HG03571 (cell line): ENCODE data around the gene ATF6B.
"Not testable (repeated sequence)": the region's sequence is repeated elsewhere in the genome, so short reads cannot be mapped to it uniquely, and the experiment has no call there.

Source experiments
- ATAC-seq: cut with Tn5 transposase; IDR thresholded peaks from one replicate; pipeline ENCODE4 v1.9.1; 2021; ENCODE audit not compliant: unreplicated experiment

The ATF6B gene

DNA sequence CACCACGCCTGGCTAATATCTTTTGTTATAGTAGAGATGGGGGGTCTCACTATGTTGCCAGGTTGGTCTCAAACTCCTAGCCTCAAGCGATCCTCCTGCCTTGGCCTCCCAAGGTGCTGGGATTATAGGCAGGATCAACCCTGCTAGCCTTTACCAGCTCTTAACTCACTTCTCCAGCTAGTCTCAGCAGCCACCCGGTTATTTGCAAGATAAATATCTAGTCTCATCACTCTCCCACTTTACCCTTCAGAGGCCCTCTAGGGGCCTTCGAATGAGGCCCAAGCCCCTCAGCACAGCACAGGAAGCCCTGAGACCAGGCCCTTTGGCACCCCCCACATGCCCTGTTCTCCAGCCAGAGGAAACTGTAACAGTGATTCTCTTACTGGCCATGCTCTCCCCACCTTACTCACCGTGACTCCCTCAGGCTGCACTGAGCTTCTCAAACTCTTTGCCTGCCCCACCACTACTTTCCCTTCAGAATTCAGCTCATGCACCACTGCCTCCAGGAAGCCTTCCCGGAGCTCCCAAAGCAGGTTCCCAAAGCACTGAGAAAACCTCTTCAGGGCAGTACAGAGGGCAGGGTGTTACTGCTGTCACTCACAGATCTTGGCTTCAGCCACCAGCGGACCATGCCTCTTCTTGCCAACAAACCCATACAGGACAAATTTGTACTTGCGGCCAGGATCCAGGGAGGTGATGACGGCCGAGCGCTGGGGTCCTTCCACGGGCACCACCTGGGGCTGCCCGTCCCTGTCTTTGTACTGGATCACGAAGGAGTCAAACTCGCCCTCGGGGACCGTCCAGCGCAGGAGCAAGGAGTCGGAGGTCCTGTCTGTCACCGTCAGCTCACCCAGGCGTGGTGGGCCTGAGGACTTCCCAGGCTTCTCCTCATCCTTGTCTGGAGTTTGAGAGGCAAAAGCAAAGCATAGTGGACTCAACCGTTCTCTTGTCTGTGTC lies 44.0 kb downstream of the ATF6B start:
- no peak for ATAC-seq

GRCh38 chr6:32082935-32083334 lies 45.1 kb downstream of the ATF6B start:
- ATAC-seq = no peak

- no peak for ATAC-seq
These were observed 45.6 kb downstream of the ATF6B start for GRCh38 chr6:32082478-32082877.

DNA sequence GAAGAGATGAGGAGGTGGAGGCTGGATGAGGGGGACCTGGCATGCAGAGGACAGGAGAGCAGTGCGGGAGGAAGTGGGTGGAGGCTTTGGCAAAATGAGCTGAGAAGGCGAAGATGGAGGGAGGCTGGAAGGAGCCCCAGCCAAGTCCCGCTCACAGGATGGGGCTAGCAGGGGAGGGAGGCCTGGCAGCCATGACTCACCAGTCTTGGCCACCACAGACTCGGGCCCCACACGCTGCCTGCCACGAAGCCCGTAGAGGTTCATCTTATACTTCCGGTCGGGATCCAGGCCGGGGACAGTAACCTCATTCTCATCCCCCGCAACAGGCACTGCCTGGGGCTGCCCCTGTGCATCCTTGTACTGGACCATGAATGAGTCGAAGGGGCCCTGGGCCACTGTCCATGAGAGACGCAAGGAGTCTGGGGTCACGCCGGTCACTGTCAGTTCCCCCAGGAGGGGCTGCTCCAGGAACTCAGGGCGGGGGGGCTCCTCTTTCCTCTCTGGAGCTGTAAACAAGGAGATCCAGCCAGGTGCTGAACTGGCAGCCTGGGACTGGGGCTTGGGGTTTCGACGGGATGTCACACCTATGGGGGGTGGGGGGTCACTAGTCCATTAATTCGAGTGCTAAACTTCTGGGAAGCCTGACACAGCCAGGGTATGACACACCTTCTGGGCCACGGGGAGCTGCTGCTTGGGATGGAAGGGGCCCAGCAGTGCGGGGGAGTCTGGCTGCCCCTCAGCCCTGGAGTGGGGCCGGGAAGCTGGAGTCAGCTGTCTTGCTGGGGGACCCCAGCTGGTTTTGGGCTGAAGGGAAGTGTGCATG lies 46.7 kb downstream of the ATF6B start:
- ATAC-seq = no peak

DNA sequence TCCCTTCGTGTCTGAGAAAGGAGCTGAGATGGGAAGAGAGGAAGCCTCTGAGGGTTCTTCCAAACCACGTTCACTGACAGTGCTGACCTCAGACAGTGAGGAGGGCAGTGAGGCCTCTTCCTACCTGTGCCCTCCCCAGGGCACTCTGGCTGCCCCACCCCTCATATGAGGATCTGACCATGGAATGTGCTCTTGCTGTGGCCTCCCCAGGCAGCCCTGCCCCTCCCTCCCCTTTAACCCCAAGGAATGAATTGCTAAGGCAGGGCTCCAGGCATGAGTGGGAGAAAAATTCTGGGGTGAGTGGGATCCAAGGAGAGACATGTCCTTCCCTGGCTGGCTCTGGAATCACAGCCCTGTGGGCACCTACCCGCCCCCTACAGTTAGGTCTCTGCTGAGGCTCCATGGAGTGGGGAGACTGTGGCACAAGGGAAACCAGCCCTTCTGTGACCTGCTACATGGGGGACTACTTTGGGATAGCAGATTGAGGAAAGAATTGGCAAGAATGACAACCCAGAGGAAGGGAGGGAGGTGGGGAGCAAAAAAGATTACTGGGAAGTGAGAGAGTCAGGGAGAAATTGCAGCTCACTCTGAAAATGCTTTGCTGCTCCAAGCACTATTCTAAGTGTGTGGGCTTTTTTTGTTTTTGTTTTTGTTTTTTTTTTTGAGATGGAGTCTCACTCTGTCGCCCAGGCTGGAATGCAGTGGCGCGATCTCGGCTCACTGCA lies 48.3 kb downstream of the ATF6B start:
- no peak for ATAC-seq

- ATAC-seq = no peak
These were observed 51.7 kb downstream of the ATF6B start for GRCh38 chr6:32076321-32076809.

GRCh38 chr6:32075781-32076180 lies 52.3 kb downstream of the ATF6B start:
- no peak for ATAC-seq

- no peak for ATAC-seq
These were observed 53.0 kb downstream of the ATF6B start for GRCh38 chr6:32074996-32075532.

DNA sequence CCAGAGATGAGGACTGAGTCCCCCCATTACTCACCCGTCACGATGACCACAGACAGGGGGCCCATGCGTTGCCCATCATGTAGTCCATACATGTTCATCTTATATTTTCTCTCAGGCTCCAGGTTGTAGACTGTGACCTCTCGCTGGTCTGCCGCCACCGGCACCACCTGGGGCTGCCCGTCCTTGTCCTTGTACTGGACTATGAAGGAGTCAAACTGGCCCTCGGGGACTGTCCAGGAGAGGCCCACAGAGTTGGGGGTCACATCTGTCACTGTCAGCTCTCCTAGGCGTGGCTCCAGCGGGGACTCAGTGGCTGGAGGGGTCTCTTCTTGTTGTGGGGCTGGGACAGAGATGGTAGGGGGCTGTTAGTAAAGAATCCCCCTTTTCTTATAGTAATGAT lies 54.4 kb downstream of the ATF6B start:
- no peak for ATAC-seq

DNA sequence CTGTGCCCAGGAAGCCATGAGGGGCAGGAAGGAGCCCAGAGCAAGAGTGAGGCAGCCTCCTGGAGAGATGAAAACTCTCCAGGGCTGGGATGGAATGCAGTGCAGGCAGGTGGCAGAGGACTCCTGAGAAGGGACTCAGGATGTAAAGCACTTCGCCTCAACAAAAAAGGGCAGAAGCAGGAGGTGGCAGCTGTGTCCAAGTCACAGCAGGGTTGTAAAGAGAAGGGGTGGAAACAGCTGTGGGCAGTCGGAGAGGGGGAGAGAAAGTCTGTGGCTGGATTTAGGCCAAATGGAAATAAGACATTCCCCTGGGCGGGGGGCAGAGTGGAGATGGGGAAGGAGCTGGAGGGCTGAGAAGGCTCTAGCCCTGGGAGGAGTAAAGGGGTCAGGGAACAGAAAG lies 54.9 kb downstream of the ATF6B start:
- ATAC-seq = no peak

DNA sequence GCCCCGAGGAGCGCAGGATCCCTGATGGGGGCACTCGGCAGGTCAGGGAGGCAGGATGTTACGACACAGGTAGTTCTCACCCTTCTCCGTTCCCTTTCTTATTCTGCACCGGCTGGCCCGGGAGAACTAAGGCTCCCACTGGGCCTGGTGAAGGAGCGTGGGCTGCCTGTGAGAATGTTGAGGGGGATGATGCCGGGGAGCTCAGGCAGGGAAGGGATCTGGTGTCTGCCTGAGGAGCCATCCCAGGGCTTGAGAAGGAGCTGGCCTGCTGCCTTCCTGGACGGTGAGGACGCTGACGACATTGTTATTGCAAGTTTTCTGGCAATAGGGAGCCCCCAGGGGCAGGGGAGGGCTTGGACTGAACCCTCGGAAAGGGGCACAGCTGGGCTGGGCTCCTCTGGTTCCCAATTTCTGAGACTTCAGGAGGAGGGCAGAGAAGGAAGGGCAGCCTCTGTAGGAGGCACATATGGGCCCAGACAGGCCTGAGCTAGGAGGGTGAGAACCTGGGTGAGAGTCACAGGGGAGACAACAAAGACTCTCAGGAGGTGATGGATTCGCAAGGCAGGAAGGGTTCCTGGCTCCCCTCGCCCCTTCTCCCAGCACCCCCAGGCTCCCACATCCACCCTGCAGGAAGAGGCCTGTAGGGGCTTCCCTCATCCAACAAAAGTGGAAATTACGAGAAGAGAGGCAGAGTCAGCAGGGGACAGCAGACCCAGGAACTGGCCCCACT lies 57.1 kb downstream of the ATF6B start:
- no peak for ATAC-seq

GRCh38 chr6:32069878-32070515 lies 58.0 kb downstream of the ATF6B start:
- ATAC-seq = no peak

- no peak for ATAC-seq
These were observed 58.6 kb downstream of the ATF6B start for GRCh38 chr6:32069460-32069859.

GRCh38 chr6:32068867-32069266 lies 59.2 kb downstream of the ATF6B start:
- ATAC-seq = no peak

DNA sequence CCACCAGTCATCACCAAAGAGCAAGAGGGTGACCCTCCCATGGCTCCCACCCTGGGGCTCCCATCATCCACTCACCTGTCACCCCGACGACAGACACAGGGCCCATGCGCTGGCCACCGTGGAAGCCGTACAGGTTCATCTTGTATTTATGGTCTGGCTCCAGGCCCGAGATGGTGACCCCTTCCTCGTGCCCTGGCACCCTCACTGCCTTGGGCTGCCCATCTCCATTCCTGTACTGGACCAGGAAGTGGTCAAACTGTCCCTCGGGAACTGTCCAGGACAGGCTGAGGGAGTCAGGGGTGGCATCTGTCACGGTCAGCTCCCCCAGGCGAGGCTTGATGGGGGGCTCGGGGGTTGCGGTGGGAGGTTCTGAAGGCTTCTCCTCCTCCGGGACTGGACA lies 59.7 kb downstream of the ATF6B start:
- not testable (repeated sequence) for ATAC-seq

DNA sequence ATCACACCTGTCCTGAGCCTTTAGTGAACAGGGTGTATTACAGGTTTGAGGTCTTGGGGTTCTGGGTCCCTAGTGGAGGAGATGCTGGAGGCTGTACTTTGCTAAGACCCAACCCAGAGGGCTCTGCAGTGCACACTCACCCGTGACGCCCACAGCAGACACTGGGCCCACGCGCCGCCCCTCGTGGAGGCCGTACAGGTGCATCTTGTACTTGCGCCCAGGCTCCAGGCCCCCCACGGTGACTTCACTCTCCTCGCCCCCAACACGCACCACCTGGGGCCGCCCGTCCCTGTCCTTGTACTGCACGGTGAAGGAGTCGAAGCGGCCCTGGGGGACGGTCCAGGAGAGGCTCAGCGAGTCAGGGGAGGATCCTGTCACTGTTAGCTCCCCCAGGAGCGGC lies 60.5 kb downstream of the ATF6B start:
- ATAC-seq = not testable (repeated sequence)
